HL-60 (cell line): Measurements from ENCODE around the gene COMMD2.

Experiments
- GABPA ChIP-seq: IDR thresholded peaks from 2 replicates; pipeline ENCODE4 v1.6.1; 2012; ENCODE audit warnings: low read depth
- REST ChIP-seq: IDR thresholded peaks from 2 replicates; pipeline ENCODE4 v1.6.1; 2012; ENCODE audit warnings: low read depth; ENCODE audit not compliant: insufficient replicate concordance
- TF ChIP-seq, protein P1 (sequence below): IDR thresholded peaks from one replicate; pipeline ENCODE4 v1.5.1; 2011; ENCODE audit warnings: low read length, control low read depth, inconsistent platforms; ENCODE audit not compliant: insufficient read depth

- no peak for TF ChIP-seq GABPA
- TF ChIP-seq, protein P1, sequence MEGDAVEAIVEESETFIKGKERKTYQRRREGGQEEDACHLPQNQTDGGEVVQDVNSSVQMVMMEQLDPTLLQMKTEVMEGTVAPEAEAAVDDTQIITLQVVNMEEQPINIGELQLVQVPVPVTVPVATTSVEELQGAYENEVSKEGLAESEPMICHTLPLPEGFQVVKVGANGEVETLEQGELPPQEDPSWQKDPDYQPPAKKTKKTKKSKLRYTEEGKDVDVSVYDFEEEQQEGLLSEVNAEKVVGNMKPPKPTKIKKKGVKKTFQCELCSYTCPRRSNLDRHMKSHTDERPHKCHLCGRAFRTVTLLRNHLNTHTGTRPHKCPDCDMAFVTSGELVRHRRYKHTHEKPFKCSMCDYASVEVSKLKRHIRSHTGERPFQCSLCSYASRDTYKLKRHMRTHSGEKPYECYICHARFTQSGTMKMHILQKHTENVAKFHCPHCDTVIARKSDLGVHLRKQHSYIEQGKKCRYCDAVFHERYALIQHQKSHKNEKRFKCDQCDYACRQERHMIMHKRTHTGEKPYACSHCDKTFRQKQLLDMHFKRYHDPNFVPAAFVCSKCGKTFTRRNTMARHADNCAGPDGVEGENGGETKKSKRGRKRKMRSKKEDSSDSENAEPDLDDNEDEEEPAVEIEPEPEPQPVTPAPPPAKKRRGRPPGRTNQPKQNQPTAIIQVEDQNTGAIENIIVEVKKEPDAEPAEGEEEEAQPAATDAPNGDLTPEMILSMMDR = no peak
- no peak for TF ChIP-seq REST
These were observed 15.4 kb upstream of the COMMD2 start for GRCh38 chr3:149767720-149768119.
